COLO668 (cell line): ENCODE data around the gene GPER1.

Experiments
- DNase-seq: peaks from one replicate; lab custom pipeline; 2025; ENCODE audit not compliant: unreplicated experiment; lab: John Stamatoyannopoulos, UW

GPER1 gene

GRCh38 chr7:1086588-1087464, 1.1 kb upstream of the GPER1 start:
- DNase-seq: peak; percentile 53

- no peak for DNase-seq
Measured at GRCh38 chr7:1087465-1087814, 473 bp upstream of the GPER1 start.

GRCh38 chr7:1090236-1090635, 2.3 kb downstream of the GPER1 start:
- no peak for DNase-seq

- no peak for DNase-seq
Measured at GRCh38 chr7:1090686-1091643, 3.1 kb downstream of the GPER1 start.

- no peak for DNase-seq
Measured at GRCh38 chr7:1091644-1092027, 3.7 kb downstream of the GPER1 start.

GRCh38 chr7:1092161-1092632, 4.3 kb downstream of the GPER1 start:
- DNase-seq: no peak

- no peak for DNase-seq
Measured at GRCh38 chr7:1092806-1093501, 5.0 kb downstream of the GPER1 start.

- DNase-seq: no peak
Measured at GRCh38 chr7:1093502-1093843, 5.6 kb downstream of the GPER1 start.

- DNase-seq: no peak
Measured at GRCh38 chr7:1093916-1094508, 6.1 kb downstream of the GPER1 start.

GRCh38 chr7:1094870-1095269, 7.0 kb downstream of the GPER1 start:
- DNase-seq: no peak

- no peak for DNase-seq
Measured at GRCh38 chr7:1095621-1096155, 7.8 kb downstream of the GPER1 start.

- no peak for DNase-seq
Measured at GRCh38 chr7:1096156-1097119, 8.5 kb downstream of the GPER1 start.

- no peak for DNase-seq
Measured at GRCh38 chr7:1097120-1097504, 9.2 kb downstream of the GPER1 start.

GRCh38 chr7:1098243-1099153, 10.6 kb downstream of the GPER1 start:
- DNase-seq: no peak

GRCh38 chr7:1099154-1099542, 11.2 kb downstream of the GPER1 start:
- DNase-seq: no peak

GRCh38 chr7:1099637-1100036, 11.7 kb downstream of the GPER1 start:
- peak; percentile 67 for DNase-seq

GRCh38 chr7:1100386-1100785, 12.5 kb downstream of the GPER1 start:
- DNase-seq: peak; percentile 47

- peak; percentile 70 for DNase-seq
Measured at GRCh38 chr7:1100834-1101562, 13.1 kb downstream of the GPER1 start.
